Measurements from ENCODE around the gene PELI3.
"Not testable (repeated sequence)": the region's sequence is repeated elsewhere in the genome, so short reads cannot be mapped to it uniquely, and the experiment has no call there.

DNA sequence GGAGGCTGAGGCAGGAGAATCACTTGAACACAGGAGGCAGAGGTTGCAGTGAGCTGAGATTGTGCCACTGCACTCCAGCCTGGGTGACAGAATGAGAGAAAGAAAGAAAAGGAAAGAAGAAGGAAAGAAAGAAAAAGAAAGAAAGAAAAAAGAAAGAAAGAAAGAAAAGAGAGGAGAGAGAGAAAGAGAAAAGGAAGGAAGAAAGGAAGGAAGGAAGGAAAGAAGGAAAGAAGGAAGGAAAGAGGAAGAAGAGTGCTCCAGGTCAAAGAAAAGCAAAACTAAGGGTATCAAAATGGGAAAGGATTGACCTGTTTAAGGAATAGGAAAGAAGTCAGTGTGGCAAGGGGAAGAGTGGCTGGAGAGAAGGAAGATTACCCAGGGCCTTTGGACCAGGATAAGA, 35.4 kb upstream of the PELI3 start:
- TF ChIP-seq, protein P1, sequence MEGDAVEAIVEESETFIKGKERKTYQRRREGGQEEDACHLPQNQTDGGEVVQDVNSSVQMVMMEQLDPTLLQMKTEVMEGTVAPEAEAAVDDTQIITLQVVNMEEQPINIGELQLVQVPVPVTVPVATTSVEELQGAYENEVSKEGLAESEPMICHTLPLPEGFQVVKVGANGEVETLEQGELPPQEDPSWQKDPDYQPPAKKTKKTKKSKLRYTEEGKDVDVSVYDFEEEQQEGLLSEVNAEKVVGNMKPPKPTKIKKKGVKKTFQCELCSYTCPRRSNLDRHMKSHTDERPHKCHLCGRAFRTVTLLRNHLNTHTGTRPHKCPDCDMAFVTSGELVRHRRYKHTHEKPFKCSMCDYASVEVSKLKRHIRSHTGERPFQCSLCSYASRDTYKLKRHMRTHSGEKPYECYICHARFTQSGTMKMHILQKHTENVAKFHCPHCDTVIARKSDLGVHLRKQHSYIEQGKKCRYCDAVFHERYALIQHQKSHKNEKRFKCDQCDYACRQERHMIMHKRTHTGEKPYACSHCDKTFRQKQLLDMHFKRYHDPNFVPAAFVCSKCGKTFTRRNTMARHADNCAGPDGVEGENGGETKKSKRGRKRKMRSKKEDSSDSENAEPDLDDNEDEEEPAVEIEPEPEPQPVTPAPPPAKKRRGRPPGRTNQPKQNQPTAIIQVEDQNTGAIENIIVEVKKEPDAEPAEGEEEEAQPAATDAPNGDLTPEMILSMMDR (IDR thresholded peaks at IDR 0.05 in 2 of 3, conservative IDR thresholded peaks at IDR 0.05 in 1 of 3; ENCODE audit: control insufficient read depth in 2 of 3, extremely low read depth in 1 of 3, insufficient read depth in 1 of 3, low read depth in 3 of 3, low read length in 3 of 3), result not testable (repeated sequence)
- not testable (repeated sequence) for TF ChIP-seq CHD2 (IDR thresholded peaks at IDR 0.05; ENCODE audit: borderline replicate concordance, low read depth, low read length); EZH2 (IDR thresholded peaks at IDR 0.05; ENCODE audit: borderline replicate concordance, control insufficient read depth, low read depth, low read length); CREB1 (IDR thresholded peaks at IDR 0.05; ENCODE audit: low read depth); POLR2AphosphoS5 (IDR thresholded peaks at IDR 0.05; ENCODE audit: low read length)
- TF ChIP-seq, protein P2, sequence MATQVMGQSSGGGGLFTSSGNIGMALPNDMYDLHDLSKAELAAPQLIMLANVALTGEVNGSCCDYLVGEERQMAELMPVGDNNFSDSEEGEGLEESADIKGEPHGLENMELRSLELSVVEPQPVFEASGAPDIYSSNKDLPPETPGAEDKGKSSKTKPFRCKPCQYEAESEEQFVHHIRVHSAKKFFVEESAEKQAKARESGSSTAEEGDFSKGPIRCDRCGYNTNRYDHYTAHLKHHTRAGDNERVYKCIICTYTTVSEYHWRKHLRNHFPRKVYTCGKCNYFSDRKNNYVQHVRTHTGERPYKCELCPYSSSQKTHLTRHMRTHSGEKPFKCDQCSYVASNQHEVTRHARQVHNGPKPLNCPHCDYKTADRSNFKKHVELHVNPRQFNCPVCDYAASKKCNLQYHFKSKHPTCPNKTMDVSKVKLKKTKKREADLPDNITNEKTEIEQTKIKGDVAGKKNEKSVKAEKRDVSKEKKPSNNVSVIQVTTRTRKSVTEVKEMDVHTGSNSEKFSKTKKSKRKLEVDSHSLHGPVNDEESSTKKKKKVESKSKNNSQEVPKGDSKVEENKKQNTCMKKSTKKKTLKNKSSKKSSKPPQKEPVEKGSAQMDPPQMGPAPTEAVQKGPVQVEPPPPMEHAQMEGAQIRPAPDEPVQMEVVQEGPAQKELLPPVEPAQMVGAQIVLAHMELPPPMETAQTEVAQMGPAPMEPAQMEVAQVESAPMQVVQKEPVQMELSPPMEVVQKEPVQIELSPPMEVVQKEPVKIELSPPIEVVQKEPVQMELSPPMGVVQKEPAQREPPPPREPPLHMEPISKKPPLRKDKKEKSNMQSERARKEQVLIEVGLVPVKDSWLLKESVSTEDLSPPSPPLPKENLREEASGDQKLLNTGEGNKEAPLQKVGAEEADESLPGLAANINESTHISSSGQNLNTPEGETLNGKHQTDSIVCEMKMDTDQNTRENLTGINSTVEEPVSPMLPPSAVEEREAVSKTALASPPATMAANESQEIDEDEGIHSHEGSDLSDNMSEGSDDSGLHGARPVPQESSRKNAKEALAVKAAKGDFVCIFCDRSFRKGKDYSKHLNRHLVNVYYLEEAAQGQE (IDR thresholded peaks at IDR 0.05; ENCODE audit: low read depth, low read length), result not testable (repeated sequence)
- TF ChIP-seq, protein P3, sequence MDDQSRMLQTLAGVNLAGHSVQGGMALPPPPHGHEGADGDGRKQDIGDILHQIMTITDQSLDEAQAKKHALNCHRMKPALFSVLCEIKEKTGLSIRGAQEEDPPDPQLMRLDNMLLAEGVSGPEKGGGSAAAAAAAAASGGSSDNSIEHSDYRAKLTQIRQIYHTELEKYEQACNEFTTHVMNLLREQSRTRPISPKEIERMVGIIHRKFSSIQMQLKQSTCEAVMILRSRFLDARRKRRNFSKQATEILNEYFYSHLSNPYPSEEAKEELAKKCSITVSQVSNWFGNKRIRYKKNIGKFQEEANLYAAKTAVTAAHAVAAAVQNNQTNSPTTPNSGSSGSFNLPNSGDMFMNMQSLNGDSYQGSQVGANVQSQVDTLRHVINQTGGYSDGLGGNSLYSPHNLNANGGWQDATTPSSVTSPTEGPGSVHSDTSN (IDR thresholded peaks at IDR 0.05; ENCODE audit: insufficient replicate concordance, low read depth, low read length), result not testable (repeated sequence)

Data from GM12878 (cell line).